Activated CD4-positive, alpha-beta T cell treated with anti-CD3 and anti-CD28 coated beads for 1 hour (primary cell): ENCODE data around the gene PADI6.
"Not testable (repeated sequence)": the region's sequence is repeated elsewhere in the genome, so short reads cannot be mapped to it uniquely, and the experiment has no call there.

ENCODE experiments used
- DNase-seq: peaks from one replicate; pipeline ENCODE4 v3.0.0-alpha.2; 2020

PADI6 gene

DNA sequence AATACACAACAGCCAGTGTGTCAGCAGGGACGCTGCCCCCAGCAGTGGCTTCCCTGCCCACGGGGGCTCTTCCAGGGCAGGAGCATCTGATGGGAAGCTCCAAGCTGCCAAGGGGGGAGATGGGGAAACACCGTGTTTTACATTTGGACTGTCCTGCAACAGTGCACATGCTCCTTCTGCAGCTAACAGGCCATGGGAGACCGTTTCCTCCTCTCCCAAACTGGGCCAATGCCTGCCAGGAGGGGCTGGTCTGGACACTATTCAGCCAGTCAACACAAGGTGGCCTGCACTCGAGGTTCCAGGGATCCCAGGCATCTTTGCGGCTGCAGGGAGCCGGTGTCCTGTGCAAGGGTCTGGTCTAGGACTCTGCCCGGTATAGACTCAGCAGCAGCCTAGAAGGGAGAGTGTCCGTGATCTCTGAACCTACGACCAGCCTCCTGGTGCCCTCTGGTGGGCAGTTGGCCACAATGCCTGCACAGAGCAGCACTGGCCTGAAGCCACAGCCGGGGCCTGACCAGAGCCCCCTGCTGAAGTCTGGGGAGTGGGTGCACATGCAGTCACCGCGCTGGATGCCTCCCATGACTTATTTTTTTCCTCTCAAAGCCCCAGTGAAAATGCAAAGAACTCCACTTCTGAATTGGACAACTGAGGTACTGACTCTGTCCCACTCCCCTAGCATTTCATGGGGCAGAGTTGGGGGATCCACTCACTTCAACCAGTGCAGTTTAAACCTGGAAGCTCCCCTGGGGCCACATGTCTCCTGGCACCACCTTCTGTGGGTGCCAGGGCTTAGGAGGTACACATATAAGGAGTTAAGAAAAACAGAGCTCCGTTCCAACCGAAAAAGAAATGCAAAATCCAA lies 34.1 kb downstream of the PADI6 start:
- DNase-seq, result peak; percentile 22

DNA sequence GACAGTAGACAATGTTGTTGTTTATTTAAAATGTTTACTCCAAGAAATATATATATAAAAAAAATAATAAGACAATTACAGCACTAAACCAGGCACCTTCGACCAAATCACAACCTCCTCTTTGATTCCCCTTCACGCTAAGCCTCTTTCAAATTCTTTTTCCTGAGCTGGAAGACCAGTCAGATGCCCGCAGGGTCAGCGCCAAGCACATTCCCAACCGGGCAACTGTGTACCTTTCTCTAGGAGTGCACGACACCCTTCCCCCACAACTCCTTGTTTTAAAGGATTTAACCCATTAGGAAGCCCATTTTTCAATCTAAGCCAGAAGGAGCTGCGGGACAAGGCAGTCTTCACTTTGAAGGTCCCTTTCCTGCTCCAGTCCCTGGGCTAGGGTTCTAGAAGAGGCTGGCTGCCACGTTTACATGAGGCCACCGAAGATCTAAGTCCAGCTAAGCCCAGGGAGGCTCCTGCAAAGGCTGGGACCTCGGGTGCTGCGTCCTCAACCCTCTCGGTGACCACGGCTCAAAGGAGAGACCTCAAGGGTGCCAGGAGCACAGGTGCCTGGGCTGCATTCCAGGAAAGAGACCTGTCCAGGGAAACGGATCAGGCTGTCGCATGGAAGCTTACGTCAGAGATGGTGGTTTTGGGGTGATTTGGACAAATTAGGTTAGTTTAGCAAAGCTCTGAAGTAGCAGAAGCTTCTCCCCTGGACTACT lies 34.9 kb downstream of the PADI6 start:
- DNase-seq, result not testable (repeated sequence)

DNA sequence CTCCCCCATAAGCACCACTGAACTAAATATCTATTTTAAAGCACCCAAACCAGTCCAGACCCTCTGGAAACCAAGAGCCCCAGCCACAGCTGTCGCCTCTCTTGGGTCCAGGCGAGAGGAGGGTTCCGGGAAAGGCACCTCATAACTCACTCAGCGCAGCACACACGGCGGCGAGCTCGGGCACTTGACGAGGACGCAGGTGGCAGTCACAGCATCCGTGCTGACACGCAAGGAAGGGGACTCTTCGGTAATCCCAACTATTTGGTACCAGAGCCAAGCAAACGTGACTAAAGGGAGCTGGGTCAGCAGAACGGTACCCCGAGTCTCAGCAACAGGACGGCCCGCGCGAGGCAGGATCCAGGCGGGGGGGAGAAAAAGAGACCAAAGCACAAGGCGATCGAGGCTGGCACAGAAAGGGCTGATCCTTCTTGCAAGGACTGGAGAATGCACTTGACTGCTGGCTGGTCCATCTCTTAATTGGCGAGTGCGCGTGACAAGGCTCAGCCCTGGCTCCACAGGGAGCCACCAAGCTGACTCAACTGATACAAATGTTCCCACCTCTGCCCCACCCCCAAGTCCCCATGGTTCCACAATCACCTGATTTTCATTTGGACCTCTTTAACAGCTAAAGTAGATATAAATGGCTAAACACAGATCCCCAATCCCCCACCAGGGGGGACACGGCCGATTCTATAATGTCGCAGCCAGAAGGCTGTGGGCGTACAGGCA lies 36.0 kb downstream of the PADI6 start:
- not testable (repeated sequence) for DNase-seq

DNA sequence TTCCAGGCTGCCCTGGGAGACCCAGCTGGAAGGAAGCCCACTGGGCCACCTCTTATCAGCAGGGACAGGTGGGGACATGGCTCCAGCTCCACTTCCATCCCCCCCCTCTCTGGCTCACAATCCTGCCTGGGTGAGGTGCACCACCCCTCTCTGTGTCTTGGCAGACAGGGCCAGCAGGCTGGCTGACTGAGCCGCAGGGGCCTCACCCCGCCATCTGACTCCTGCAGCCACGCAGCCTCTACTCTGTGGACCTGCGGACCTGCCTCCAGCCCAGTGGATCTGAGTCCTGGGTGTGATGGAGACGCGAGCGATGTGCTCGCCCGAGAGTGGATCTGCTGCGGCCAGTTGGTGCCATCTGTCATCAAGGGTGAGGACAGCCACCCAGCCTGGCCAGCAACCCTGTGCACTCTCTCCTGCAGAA lies 37.4 kb downstream of the PADI6 start:
- no peak for DNase-seq

DNA sequence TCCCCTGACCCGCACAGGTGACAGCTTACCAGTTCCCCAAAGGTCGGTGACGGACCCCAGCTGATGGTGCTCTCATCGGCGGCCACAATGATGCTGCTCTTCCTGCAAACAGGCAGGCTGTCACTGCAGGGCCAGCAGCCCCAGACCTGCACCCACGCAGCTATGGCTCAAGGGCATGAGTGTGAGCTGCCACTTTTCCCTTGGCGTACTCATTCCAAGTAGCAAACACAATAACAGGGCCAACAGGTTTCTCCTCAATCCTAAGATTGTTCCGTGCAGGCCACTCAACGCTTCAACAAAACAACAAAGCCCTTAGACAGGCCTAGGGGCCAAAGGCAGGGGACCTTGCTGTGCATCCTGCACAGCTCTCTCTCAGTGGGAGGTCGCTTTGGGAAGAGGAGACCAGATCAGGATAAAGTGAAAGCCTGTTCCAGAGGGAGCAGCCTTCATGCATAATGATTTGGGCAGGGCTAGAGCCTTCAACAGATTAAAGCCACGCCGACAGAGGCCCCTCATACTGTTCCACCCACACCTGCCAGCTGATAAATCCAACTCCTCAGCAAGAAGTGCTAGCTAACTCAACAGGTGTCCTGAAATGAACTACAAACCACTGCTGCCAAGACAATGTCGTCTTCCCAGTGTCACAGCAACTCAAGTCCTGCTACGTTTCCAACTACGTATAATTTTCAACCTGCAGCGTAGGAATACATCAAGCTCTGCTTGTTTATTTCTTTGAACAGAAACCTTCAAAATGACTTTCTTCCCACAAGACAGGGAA lies 40.3 kb downstream of the PADI6 start:
- no peak for DNase-seq

DNA sequence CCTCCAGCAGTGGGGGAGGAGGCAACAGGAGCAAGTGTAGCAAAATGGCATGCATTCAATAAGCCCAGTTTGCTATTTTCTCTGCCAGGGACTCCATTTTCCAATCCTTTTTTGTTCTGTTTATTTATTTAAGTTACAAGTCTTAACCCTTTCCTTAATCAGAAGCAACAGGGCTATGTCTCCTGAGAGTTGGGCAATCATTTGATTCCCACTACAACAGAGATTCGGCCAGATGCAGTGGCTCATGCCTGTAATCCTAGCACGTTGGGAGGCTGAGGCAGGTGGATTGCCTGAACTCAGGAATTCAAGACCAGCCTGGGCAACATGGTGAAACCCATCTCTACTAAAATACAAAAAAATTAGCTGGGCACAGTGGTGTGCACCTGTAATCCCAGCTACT lies 42.0 kb downstream of the PADI6 start:
- no peak for DNase-seq

DNA sequence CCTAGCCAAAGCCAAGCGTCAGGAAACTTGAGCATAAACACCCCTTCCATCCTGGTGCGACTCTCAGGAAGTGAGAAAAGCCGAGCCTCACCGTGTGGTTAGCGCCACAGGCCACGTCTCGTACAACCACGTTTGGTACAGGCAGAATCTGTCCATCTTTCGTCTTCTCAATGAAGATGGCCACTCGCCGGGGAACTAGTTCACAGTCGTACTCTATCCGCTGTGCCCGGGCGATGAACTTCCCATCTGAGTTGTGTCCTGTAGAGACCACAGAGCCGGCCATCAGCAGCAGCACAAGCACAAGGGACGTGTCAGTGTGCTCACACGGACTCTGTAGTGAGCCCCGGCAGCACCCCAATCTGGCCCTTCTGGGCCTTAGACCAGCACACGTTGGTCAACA lies 44.4 kb downstream of the PADI6 start:
- no peak for DNase-seq

DNA sequence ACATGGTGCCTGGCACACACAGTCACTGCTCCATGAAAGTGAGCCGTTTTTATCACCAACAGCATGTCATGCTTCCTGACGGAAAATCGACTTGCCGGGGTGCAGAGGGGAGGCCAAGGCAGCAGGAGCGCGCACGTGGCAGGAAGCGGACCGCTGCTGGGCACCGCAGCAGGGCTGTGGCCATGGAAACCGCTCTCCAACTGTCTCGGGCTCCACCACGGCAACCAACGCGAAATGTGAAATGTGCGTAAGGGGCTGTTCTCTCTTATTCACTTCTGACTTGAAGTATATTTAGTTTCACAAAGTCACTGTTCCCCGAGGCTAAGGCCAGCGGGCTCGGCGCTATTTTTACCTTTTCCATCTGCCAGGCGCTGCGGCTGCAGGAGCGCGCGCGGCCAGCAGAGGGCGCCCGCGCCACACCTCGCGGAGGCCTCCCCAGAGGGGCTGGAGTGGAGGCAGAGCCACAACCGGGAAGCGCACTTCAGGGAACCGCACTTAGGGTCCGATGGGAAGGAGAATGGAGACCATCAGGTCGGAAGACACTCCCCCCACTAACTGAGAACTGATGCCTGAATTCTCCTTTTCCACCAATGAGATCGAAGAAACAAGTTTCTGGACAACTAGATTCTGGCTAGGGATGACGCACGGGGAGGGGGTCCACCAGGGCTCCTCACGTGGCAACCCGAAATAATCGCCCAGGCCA lies 47.8 kb downstream of the PADI6 start:
- DNase-seq, result peak; percentile 53

DNA sequence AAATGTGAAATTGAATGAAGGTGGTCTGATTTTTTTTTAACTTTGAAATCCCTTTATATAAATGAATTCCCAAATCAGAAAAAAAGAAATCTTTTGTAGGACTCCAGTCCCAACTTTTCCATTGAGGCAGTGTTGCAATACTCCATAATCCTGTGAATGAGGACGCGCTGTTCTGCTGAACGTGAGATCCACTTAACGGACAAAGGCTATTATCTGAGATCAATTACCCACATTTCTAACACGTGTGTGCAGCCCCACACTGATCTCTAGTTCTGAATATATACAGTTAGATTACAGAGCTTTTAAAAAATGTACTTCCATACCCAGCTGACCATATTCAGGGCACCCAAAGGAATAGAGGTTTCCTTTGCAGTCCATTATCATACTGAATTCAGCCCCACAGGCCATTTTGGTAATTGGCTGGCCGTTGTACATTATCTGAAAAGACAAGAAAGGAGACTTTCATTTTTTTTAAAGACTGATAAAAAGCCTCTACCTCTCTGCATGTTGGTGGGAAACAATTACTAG lies 48.5 kb downstream of the PADI6 start:
- DNase-seq, result no peak

DNA sequence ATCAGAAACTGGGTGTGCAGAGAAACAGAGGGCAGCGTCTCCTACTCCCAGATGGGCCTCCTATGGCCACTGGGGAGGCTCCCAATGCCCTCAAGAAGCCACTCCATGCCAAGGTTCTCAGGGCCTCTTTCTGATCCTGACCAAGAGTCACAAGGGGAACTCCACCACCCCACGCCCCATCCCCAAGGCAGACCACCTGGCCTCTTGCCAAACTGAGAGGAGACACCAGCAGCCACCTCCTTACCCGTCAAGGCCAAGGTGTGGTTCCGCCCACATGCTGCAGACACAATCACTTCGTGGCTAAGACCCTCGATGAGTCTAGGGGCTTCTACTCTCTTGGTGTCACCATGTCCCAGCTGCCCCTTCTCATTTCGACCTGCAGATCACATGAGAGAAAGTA lies 50.5 kb downstream of the PADI6 start:
- DNase-seq, result no peak

DNA sequence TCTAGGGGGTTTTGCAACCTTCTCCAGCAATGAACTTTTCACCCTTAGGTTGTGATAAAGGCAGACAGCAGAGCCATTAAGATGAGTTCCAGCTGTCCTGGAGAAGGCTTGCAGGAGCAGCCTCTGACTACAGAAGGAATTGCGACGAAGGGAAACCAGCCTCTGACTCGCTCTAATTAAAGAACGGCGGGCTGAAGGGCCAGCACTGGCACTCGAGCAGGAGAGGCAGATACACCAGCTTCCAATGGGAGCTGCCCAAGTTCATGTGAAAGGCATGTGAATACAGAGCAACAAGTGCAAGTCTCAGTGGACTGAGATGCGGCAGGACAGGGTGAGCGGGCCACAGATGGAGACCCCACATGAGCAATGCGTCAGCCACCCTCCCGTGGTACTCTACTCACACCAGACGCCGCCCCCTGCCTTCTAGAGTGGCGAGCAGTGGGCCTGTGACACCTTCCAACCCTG lies 51.8 kb downstream of the PADI6 start:
- DNase-seq, result no peak

DNA sequence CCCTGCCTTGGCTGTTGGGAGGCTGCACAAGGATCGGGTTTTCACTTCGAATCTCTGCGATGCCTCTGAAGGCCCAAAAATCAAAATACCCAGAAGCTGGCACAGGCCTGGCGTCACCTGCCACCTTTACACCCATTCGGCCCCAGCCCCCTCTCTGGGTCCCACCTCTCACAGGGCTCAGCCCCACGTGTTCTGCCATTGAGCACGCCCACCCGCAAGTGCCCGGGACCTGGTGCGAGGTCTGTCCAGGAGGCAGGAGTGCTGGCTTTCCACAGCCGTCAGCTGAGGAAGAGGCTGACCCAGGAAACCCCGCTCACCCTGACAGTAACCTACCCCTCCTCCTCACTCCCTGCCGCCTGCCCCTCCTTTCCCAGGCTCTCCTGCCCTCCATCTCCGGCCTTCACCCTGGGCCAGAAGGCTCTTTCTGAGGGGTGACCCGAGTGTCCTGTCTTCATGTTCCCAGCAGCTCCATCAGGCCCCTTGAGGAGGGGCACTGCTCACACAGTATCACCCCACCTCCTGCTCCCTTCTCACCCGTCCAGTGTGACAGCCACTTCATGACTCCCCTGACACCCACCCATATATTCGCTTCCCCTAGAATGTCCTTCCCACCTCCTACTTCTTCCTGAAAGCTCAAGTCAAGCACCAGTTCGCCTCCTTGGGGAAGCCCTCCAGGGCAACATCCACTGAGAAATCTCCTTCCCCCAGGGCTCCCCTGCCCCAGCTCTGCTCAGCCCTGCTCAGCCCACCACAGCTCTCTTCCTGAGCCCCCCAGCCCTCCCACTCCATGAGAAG lies 54.0 kb downstream of the PADI6 start:
- DNase-seq, result no peak

DNA sequence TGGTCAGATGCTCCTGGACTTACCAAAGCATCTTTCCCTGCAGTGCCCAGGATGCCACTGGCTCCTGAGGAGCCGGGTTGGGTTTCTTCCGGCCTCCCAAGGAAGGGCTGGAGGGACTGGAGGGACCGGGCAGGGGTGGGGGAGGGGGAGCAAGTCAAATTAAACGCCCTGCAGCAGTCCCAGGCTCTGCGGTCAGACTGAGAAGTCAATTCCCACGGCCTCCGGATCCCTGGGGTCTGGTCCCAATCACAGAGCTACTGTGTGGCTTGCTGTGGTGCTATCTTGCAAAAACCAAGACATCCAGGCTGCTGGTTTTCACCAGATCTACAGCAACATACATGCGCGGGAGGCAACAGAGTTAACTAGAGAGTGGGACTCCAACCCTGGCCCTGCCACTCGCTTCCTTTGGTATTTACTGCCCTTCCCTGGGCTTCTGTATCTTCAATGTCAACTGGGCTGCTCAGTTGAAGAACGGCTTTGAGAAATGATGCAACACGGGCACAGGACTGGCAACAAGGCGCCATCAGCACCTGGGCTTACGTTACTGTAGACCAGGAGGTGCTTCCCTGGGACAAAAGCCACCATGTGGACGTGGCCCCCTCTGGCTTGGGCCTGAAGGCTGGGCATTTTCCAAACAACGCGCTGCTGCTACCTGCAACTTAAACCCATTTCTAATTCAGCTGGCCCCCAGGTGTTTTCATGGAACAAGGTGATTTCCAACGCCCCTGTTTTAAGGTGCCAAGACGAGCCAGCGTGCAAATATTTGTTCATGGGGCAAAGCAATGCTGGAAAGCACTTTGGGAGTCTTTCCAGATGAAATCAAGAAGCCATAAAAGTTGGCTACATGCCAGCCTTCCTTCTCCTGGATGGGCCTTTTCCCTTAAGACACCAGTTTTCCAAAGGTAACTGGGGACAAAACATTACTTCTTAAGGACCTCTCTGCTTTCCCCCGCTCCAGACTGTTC lies 56.0 kb downstream of the PADI6 start:
- DNase-seq, result no peak

DNA sequence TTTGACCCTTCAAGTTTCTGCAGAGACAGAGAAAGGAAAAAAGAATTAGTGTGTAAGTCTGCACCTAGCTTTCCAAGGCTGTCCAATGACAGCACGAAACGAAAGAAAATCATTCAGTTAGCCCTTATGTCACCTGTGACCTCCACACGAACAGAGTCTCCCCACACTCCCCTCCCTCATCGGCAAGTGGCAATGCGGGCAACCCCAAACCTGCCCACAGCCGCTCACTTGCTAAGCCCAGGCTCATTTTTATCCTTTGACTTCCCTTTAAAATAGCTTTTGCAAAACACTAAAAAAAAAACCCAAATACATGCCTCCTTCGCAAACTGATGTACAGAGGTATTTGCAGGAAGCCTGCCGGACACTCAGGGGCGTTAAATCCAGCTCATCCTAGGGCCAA lies 57.2 kb downstream of the PADI6 start:
- DNase-seq, result no peak

DNA sequence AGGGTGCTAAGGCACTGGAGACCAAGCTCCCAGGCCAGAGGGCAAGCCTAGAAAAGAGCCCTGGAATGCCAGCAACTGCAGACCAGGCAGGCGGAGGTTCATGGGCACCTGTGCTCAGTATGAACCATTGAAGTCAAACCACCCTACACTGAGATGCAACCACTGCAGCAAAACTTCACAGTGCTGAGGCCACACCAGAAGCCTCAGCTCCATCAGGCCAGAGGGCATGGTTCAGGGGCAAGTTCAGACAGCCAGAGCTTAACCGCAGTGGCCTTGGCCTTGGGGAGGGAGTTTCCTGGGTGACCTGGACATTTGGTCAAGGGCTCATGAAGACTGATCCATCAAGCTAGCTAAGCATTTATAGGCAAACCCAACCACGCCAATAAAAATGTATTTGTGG lies 60.4 kb downstream of the PADI6 start:
- no peak for DNase-seq

DNA sequence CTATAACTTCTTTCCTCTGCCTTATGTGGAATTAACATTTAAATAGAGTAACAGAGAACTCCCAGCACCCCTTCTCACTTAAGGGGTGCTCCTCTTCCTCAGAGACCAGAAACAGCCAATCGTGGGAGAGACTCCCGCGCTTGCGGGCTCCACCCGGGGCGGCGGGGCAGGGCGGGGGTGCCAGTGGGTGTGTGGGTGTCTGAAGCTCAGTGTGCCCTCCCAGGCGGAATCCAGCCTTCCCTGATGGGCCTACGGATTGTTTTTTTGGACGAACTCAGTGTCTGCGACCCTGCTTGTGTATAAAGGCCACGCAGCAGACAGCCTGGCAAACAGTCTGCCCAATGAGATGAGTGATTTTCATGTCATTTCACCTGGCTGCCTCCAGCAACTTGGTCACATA lies 61.3 kb downstream of the PADI6 start:
- no peak for DNase-seq

DNA sequence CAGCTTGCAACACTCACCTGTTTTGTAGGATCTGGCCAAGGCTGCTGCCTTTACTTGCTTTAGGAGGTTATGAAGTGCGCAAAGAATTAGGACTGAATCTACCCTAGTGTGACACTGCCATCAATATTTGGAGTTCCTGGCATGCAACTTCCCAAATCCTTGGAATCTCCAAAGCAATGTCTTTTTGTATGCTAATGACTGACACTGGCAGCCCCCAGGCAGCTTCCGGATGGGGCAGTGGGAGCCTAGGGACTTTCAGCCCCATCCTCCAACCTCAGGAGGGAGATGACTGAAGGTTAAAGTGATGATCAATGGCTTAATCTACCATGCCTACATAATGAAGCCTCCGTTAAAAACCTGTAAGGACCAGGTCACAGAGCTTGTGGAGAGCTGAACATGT lies 62.0 kb downstream of the PADI6 start:
- DNase-seq, result no peak

DNA sequence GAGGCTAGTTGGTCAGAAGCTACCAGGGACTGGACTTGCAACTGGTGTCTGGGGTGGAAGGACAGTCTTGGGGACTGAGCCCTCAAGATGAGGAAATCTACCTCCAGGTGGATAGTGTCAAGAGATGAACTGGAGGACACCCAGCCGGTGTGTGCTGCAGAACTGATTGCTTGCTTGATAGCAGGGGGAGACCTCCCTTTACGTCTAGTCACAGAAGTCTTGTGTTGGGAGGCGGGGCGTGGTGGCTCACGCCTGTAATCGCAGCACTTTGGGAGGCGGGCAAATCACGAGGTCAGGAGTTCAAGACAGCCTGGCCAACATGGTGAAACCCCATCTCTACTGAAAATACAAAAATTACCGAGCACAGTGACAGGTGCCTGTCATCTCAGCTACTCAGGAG lies 62.6 kb downstream of the PADI6 start:
- no peak for DNase-seq

DNA sequence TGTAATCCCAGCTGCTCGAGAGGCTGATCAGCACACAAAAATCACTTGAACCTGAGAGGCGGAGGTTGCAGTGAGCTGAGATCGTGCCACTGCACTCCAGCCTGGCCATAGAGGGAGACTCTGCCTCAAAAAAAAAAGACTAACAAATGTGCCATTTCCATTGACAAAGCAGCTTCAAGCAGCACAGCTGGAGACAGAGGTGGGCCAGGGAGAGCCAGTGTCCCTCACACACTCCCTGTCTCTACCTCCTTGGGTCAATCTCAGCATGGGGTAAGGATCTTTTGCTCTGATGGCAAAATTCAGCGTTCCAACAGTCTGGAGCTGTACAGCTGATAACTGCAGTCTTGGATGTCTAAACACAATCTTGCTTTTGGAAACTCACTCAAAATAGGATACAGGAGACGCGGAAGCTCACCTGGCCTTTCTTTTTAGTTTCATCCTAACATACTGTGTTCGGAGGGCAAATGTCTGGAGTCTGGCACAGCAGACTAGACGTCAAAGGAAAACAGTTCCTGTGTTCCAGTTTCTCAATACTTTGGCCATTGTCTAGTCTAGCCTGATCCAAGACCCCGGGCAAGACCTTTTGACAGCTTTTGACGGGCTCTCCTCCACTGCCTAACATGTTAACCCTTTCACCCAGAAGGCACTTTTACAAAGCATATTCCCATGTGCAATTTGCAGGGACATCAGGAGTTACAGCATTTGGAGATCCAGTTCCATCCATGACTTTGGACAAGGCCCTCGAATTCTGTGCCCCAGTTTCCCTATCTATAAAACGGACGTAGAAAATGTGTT lies 64.6 kb downstream of the PADI6 start:
- no peak for DNase-seq
